GM18861 (cell line): ENCODE results near the gene FES.
"Not testable (repeated sequence)": the region's sequence is repeated elsewhere in the genome, so short reads cannot be mapped to it uniquely, and the experiment has no call there.

Source experiments
- ATAC-seq: cut with Tn5 transposase; IDR thresholded peaks from one replicate; pipeline ENCODE4 v1.9.1; 2021; ENCODE audit not compliant: unreplicated experiment

FES gene

GRCh38 chr15:90907838-90908507, 23.7 kb downstream of the FES start:
- no peak for ATAC-seq

- ATAC-seq: not testable (repeated sequence)
Observed at GRCh38 chr15:90909449-90909848, 25.1 kb downstream of the FES start.

DNA sequence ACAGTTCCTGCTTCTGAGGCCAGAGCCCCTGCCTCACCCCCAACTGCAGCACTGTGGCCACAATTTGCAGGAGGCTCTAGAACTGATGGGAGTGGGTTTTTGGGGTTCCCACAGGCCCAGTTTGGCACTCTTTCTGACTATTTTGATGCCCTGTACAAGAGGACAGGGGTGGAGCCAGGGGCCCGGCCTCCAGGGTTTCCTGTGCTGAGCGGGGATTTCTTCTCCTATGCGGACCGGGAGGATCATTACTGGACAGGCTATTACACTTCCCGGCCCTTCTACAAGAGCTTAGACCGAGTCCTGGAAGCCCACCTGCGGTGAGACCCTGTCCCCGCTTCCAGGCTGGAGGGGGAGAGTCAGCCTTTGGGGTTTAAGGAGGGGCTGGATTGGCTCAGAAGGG, 25.7 kb downstream of the FES start:
- ATAC-seq: no peak

DNA sequence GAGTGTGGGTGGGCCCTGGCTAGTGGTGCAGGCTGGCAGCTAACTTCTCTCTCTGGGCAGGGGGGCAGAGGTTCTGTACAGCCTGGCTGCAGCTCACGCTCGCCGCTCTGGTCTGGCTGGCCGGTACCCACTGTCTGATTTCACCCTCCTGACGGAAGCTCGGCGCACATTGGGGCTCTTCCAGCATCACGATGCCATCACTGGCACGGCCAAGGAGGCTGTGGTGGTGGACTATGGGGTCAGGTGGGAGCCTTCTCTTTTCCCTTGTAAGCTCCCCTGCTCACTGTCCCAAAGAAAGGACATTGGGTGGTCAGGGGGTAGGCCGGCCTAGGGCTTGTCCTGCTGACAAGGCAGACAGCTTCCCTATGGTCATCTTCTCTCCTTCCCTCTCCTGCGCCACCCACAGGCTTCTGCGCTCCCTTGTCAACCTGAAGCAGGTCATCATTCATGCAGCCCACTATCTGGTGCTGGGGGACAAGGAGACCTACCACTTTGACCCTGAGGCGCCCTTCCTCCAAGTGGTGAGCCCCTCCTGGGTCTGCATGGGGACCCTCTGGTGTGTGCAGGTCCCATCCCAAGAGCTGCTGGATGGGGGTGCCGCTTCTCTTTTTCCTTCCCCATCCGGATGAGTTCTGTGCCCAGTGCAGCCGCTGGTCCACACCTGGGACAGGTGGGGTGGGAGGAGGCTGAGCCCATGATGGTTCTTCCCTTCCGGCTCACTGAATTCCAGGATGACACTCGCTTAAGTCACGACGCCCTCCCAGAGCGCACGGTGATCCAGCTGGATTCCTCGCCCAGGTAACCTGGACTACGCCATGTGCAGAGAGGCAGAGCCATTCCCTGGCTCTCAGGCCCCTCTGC, 26.4 kb downstream of the FES start:
- no peak for ATAC-seq

GRCh38 chr15:90911302-90911623, 27.0 kb downstream of the FES start:
- no peak for ATAC-seq

- no peak for ATAC-seq
Observed at GRCh38 chr15:90911906-90912769, 27.8 kb downstream of the FES start.

DNA sequence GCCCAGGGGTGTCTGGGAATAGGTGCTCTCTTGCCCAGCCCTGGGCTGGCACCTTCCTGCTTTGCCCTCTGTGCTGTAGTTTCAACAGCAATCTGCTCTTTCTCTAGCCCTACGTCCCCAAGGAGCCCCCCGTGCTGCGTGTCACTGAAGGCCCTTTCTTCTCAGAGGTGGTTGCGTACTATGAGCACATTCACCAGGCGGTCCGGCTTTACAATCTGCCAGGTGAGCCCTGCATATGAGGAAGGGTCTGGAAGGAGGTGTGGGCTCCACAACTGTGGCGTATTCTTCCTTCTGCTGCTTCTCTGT, 28.4 kb downstream of the FES start:
- no peak for ATAC-seq

- no peak for ATAC-seq
Observed at GRCh38 chr15:90913398-90913944, 29.2 kb downstream of the FES start.

- ATAC-seq: no peak
Observed at GRCh38 chr15:90914305-90915080, 30.2 kb downstream of the FES start.

- ATAC-seq: no peak
Observed at GRCh38 chr15:90915216-90915807, 31.0 kb downstream of the FES start.

GRCh38 chr15:90915808-90916440, 31.6 kb downstream of the FES start:
- ATAC-seq: no peak

DNA sequence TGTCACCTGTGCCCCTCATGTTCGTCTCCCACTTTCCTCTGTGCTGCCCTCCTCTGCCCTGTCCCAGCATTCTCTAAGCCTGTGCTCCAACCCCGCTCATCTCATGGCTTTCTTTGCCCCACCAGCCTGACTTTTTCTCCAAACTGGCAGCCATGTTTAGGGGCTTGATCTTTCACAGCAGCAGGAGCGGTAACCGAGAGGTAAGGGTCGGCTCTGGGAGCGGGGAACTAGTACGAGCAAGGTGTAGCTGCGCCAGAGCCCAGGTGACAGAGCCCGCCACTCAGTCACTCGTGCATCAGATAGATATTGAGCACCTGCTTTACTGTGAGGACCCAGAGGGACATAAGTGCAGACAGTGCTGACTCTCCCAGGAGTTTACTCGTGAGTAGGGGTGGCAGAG, 32.2 kb downstream of the FES start:
- no peak for ATAC-seq

- ATAC-seq: no peak
Observed at GRCh38 chr15:90917569-90917968, 33.3 kb downstream of the FES start.

DNA sequence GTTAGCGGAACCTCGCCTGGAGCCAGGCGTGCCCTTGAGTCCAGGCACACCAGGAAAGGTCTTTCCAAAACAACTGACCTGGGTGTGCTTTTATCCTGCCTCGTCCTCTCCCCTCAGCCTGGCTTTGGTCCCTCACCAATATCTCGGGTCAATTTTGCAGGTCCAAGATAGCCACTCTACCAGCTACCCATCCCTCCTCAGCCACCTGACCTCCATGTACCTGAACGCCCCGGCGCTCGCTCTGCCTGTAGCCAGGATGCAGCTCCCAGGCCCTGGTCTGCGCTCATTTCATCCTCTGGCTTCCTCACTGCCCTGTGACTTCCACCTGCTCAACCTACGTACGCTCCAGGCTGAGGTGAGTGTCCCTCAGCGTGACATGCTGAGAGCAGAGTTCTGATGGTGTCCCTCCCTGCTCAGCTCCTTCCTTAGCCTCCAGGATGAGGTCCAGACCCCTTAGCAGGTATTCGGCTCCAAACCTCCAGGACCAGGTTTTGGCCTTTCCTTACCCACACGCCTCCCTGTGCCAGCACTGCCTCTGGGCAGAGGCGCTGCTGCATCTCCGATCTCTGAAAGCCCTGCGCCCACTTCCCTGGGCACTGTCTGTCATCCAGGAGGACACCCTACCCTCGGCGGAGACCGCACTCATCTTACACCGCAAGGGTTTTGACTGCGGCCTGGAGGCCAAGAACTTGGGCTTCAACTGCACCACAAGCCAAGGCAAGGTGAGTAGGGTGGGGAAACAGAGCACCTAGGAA, 33.9 kb downstream of the FES start:
- ATAC-seq: no peak

- no peak for ATAC-seq
Observed at GRCh38 chr15:90918835-90919234, 34.5 kb downstream of the FES start.

DNA sequence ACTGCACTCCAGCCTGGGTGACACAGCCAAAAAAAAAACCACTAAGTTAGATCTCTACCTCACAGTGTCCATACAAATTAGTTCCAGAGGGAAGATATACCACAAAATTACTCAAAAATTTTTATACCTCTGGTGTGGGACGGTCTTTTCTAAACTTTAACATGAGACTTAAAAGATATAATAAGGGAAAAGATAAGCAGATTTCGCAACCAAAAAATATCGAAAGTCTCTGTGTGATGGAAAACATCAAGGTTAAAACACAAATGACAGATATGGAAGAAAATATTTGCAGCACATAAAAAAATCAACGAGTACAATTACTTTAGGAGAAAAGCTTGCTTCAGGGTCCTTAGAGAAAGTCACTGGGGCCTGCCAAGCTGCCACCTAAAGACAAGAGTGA, 37.6 kb downstream of the FES start:
- no peak for ATAC-seq

DNA sequence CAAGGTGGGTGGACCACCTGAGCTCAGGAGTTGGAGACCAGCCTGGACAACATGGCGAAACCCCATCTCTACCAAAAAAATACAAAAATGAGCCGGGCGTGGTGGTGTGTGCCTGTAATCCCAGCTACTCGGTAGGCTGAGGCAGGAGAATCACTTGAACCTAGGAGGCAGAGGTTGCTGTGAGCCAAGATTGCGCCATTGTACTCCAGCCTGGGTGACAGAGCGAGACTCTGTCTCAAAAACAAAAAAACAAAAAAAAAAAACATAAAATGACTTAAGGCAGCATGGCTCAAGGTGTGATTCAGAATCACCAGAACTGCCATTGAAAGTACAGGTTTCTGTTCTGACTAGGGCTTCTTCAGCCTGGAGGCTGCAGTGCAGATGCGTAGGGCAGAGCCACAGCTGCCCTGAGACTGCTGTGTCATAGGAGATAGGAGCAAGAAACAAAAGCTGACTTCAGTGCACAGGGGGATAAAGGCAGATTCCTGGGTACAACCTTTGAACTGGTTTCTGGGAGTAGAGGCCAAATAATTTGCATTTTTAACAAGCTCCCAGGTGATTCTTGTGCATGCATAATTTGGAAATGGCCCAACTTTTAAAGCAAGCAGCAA, 38.5 kb downstream of the FES start:
- peak; percentile 67 for ATAC-seq

DNA sequence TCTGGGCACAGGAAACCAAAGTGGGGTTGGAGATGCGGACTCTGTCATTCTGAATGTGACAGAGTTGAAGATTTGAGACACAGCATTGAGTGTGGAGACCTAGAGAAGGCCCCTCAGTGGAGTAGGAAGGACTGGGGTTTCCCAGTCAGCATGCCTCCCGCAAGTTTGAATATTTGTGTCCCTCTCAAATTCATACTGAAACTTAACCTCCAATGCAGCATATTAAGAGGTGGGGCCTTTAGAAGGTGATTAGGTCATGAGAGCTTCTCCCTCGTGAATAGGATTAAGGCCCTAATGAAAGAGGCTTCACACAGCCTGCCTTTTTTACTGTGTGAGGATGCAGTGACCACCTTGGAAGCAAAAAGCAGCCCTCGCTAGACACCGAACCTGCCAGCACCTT, 40.1 kb downstream of the FES start:
- ATAC-seq: peak; percentile 56

- ATAC-seq: not testable (repeated sequence)
Observed at GRCh38 chr15:90926766-90927165, 42.5 kb downstream of the FES start.
